ENCODE data around the gene KLHDC8B.
A peak's percentile ranks its signal among the peaks of the same experiment; 100 is the strongest.

The KLHDC8B gene

GRCh38 chr3:49158103-49158709, 13.2 kb upstream of the KLHDC8B start:
- DNase-seq (ENCODE audit: insufficient read length, low spot score) (no peak), FAIRE-seq (no peak)

- FAIRE-seq (no peak), DNase-seq (ENCODE audit: insufficient read length, low spot score) (no peak)
Measured at GRCh38 chr3:49158792-49159191, 12.6 kb upstream of the KLHDC8B start.

DNA sequence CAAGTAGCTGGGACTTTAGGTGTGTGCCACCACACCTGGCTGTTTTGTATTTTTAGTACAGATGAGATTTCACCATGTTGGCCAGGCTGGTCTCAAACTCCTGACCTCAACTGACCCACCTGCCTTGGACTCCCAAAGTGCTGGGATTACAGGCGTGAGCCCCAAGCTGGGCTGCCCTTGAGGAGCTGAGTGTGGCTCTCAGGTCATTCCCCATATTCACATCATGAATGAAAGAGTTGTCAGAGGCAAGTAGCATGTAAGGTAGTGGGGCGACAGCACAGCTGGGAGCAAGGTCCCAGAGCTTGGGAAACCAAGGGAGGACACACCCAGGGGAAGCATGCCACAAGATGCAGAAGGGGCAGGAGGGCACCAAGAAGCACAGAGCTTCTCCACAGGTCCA, 10.2 kb upstream of the KLHDC8B start:
- FAIRE-seq (no peak), DNase-seq (ENCODE audit: insufficient read length, low spot score) (no peak)

DNA sequence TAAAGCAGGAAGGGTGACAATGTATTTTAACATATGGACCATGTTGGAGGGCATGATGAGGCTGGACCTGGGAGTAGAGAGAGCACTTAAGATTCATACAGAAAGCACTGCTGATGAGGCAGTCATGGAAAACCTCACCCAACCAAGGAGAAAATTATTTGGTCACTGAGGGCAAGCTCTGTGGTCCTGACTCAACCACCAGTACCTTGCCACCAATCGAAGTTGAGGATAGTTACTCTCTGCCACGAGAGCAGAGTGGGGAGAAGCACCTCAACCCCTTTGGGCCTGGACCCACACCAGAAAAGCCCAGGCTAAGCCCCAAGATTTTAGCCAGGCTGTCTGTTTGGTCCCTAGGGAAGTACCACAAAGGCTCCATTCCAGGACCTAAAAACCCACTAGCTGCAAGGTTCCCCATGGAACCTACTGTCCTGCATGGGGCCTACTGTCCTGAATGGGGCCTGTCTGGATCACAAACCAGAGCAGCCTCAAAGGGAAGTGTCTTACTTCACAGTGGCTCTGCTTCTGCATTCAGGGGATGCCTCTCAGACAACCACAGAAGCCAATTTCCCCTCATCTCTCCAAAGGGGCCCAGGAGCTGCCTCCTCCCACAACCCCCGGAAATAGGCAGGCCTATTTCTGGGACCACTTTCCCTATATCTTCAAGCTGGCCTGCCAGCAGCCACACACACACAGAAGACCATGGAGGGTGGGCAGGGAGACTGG, 9.4 kb upstream of the KLHDC8B start:
- no peak for FAIRE-seq
- DNase-seq (ENCODE audit: insufficient read length, low spot score), result no peak

DNA sequence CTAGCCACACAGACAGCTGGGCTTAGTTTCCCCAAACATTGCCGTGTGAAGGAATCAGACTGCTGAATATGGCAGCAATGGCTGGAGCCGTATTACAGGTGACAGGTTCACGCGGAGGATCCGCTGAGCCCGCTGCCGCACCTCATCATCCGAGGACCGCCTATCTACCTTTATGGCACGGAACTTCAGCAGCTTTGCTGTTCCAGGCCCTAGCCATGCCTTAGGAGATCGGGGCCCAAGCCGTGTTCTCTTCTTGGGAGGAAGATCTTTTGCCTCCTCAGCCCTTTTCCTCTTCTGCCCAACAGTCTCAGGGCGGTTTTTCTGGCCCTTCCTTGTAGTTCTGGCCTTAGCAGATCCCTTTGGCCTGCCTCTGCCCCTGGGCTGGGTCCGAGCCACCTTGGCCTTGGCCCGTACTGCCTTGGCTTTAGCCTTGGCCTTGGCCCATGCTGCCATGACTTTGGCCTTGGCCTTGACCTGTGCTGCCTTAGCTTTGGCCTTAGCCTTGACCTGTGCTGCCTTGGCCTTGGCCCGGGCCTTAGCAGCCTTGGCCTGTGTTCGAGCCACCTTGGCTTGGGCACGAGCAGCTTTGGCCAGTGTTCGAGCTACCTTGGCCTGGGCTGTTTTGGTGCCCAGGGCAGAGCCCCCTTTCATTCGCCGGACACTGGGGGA, 8.5 kb upstream of the KLHDC8B start:
- FAIRE-seq (no peak), DNase-seq (ENCODE audit: insufficient read length, low spot score) (no peak)

DNA sequence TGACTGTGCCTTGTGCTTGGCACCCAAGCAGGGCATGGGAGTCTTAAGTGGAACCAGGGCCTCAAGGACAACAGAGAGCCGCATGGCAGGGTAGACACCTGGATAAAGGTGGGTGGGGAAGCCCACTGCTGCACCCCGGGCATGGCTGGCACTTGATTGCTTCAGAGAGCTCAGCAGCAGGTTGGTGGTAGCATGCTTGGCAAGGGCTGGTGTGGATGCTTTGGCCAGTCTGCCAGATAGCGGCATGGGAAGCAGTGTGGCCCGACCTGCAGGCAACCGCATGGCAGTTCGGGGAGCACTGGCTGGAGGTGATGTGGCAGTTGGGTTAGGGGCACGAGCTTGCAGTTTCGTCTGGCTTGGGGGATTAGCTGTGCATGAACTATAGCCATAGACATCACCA, 7.8 kb upstream of the KLHDC8B start:
- FAIRE-seq (no peak), DNase-seq (ENCODE audit: insufficient read length, low spot score) (no peak)

- FAIRE-seq, result no peak
- DNase-seq (ENCODE audit: insufficient read length, low spot score), result no peak
Measured at GRCh38 chr3:49164983-49165720, 6.2 kb upstream of the KLHDC8B start.

DNA sequence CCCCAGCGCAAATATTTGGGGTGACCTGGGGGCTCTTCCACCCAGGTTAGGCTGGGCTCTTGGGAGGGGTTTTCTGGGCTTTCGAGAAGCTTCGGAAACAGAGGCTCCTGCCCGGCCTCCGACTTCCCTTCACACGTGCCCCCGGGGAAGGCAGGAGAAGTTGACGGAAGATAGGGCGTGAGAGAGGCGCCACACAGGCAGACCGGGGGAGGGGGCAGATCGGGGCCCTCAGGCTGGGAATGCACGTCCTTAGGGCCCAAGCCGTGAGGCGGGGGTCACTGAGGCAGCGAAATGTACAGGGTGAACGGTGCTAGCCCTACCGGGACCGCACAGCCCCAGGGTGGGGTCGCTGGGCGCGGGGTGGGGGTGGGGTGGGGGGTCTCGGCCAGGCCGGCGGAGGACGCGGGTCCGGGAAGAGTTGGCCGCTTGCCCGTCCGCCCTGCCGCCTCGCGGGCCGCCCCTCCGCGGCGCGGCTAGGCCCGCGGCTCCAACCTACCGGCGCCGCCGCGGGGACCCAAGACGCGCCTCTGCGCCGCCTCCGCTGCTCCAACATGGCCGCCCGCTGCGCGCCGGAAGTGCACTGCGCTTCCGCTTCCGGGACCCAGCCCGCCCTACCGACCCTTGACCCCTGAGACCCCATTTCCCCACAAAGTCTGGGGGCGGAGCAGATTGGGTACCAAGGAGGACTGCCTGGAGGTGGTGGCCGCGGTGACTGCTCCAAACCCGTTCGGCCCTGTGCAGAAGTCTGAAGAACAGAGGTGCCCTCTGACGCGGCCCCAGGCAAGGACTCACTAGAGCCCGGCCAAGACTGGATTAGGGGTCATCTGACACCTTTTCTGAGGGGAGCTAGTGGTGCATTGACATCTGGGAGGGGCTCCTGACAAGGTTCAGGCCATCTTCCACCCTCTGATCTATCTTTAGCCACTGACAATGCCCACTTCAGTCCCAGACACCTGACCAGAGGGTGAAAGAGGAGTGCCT, 5.3 kb upstream of the KLHDC8B start, which contains the start of gene CCDC71:
CCDC71 (minus strand) TSS at position 561 of the 981 bp plus-strand sequence. CDS start 2,123 bp downstream, outside the sequence.
- DNase-seq (ENCODE audit: insufficient read length, low spot score), result peak; percentile 80
- FAIRE-seq, result peak; percentile 93

GRCh38 chr3:49166752-49167556, 4.4 kb upstream of the KLHDC8B start:
- DNase-seq (ENCODE audit: insufficient read length, low spot score) (no peak), FAIRE-seq (peak; percentile 13)

- no peak for FAIRE-seq
- no peak for DNase-seq (ENCODE audit: insufficient read length, low spot score)
Measured at GRCh38 chr3:49170744-49171118, 667 bp upstream of the KLHDC8B start.

DNA sequence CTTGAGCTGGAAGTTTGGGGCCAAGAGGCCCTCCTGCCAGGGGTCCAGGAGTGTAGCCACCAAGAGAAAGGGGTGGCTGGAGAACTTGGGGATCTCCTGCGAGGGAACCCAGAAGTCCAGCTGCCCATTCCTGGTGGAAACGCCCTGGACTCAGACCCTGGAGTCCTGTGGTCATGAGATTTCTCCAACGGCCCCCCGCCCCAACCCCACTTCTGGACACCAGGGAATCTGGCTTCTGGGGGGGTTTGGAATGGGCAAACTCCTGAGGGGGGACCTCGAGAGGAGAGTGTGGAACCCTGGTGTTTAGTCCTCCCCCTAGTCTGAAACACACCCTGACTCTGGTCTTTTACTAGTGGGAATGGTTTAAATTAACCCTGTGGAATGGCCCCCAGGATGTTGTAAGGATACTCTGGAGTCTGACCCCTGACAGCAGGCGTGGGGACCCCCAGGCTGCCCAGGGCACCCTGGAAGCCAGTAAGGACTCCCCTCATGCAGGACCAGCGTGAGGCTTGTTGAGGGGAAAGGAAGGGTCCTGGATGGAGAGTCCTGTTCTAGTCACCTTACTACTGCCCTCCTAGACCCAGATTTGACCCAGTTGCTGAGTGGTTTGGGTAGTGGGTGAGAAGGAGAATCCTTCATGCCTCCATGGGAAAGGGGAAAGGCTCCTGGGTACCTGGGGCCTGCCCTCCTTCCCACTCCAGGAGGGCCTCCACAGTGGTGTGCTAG, 540 bp downstream of the KLHDC8B start:
- DNase-seq (ENCODE audit: insufficient read length, low spot score) (peak; percentile 21), FAIRE-seq (peak; percentile 28)

GRCh38 chr3:49172551-49173041, 1.2 kb downstream of the KLHDC8B start:
- FAIRE-seq (peak; percentile 28), DNase-seq (ENCODE audit: insufficient read length, low spot score) (no peak)

DNA sequence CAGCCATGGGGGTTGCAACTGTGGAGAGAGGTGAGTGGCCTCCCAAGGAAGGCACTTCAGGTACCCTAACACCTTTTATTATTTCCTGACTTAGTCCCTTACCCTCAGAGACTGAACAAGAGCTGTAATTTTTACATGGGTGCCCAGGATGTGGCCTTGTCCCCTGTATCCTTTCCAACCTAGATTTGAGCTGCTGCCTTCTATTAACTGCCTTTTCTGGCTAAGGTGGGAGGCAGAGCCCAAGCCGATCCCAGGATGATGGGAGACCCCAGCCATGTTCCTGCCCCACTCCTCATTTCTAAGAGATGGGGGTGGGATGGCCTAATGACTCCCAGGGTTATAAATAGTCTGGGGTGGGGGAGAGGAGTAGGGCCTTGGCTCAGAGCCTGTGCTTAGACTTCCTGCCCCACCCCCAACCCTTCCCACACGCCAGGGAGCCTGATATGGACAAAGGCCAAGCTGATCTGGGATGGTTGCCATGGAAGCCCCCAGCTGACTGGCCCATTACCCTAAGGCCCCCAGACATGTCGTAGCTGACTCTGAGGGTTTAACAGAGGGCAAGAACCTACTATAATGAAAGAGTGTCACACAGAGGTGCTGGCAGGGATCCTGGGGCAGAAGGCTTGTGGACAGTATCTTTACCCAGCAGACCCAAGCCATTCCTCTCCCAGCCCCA, 1.9 kb downstream of the KLHDC8B start:
- DNase-seq (ENCODE audit: insufficient read length, low spot score) (peak; percentile 22), FAIRE-seq (no peak)

GRCh38 chr3:49173792-49174170, 2.4 kb downstream of the KLHDC8B start:
- FAIRE-seq, result no peak
- DNase-seq (ENCODE audit: insufficient read length, low spot score), result no peak

GRCh38 chr3:49174397-49174985, 3.1 kb downstream of the KLHDC8B start:
- no peak for DNase-seq (ENCODE audit: insufficient read length, low spot score)
- FAIRE-seq, result no peak

DNA sequence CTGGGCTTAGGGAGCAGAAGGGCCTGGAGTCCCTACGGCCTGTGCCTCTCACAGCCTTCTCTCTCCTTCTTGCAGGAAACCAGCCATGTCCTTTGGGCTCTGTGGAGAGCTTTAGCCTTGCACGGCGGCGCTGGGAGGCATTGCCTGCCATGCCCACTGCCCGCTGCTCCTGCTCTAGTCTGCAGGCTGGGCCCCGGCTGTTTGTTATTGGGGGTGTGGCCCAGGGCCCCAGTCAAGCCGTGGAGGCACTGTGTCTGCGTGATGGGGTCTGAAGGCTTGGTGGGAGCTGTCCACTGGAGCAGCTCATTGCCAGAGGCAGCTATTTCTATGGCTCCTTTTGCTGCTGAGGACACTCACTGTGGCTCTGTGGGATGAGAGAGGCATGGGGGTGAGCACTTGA, 4.1 kb downstream of the KLHDC8B start:
- DNase-seq (ENCODE audit: insufficient read length, low spot score) (no peak), FAIRE-seq (no peak)

GRCh38 chr3:49177073-49177472, 5.7 kb downstream of the KLHDC8B start:
- FAIRE-seq, result peak; percentile 28
- no peak for DNase-seq (ENCODE audit: insufficient read length, low spot score)
